ENCODE results near the gene EEFSEC. TPM values are rescaled to one million over a fixed set of nuclear protein-coding genes. Genes with fewer than 3 reads are reported as not detected.

Gene EEFSEC
- total and polyA plus RNA-seq, 4 donors, result 9.8 to 20.1 (median 11.6) TPM

DNA sequence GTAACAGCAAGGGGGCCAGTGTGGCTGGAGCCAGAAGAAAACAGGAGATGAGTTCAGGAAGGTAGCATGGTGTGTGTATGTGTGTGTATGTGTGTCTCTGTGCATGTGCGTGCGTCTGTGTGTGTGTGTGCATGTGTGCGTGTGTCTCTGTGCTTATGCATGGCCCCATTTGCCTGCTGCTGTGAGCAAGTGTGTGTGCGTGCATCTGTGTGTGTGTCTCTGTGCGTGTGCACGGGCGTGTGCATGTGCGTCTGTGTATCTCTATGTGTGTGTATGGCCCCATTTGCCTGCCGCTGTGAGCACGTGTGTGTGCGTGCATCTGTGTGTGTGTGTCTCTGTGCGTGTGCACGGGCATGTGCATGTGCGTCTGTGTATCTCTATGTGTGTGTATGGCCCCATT is 7.1 kb upstream of the EEFSEC start:
- no peak overlapping the region for H3K9ac ChIP-seq (ENCODE audit: insufficient read depth in 1 of 2, low read length in 2 of 2)
- no peaks in the 10 kb centered on the region for H3K27me3 ChIP-seq (ENCODE audit: control insufficient read depth in 3 of 3, insufficient read depth in 3 of 3, low read length in 2 of 3)
- H3K4me3 ChIP-seq, result no peak overlapping the region
- H3K27ac ChIP-seq (ENCODE audit: low read depth in 1 of 2, low read length in 1 of 2), result no peak overlapping the region
- DNase-seq (no peak), ATAC-seq (ENCODE audit: insufficient read depth, low FRiP score) (no peak)
- no peaks in the 10 kb centered on the region for H3K4me1 ChIP-seq (ENCODE audit: control insufficient read depth in 5 of 5, insufficient read depth in 5 of 5, low read length in 5 of 5)
- no peaks in the 10 kb centered on the region for H3K36me3 ChIP-seq (ENCODE audit: control insufficient read depth in 4 of 4, insufficient read depth in 4 of 4, low read length in 4 of 4)
- 96 to 98% methylated on average over 14 of the region's 14 CpGs for WGBS, 2 donors
- peaks cover 0 to 3% (median 0%) of the 10 kb centered on the region in 4 donors for H3K9me3 ChIP-seq (ENCODE audit: control insufficient read depth in 4 of 4, insufficient read depth in 3 of 4, low read length in 3 of 4)
- TF ChIP-seq, protein P1, sequence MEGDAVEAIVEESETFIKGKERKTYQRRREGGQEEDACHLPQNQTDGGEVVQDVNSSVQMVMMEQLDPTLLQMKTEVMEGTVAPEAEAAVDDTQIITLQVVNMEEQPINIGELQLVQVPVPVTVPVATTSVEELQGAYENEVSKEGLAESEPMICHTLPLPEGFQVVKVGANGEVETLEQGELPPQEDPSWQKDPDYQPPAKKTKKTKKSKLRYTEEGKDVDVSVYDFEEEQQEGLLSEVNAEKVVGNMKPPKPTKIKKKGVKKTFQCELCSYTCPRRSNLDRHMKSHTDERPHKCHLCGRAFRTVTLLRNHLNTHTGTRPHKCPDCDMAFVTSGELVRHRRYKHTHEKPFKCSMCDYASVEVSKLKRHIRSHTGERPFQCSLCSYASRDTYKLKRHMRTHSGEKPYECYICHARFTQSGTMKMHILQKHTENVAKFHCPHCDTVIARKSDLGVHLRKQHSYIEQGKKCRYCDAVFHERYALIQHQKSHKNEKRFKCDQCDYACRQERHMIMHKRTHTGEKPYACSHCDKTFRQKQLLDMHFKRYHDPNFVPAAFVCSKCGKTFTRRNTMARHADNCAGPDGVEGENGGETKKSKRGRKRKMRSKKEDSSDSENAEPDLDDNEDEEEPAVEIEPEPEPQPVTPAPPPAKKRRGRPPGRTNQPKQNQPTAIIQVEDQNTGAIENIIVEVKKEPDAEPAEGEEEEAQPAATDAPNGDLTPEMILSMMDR (IDR thresholded peaks at IDR 0.05; ENCODE audit: control extremely low read depth, extremely low read depth), result no peak

DNA sequence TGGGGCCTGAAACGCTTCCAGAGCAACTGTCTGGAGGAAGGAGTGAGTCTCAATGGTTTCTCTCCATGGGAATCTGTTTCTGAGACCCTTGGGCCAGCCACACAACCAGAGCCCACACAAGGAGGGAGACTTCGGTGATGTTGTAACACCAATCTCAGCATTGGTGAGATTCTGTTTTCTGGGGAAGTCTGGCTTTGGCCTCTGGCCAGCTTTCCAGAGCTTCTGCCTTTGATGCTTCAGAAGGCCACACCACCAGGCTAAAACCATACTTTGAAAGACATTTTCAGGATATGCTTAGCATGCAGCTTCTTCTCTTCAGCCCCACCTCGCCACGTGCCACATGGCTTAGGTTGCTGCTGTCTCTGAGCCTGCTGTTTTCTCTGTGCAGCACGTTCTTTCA is 3.6 kb upstream of the EEFSEC start:
- ATAC-seq (ENCODE audit: insufficient read depth, low FRiP score), result no peak
- no peaks in the 10 kb centered on the region for H3K27me3 ChIP-seq (ENCODE audit: control insufficient read depth in 3 of 3, insufficient read depth in 3 of 3, low read length in 2 of 3)
- TF ChIP-seq, protein P1 (IDR thresholded peaks at IDR 0.05; ENCODE audit: control extremely low read depth, extremely low read depth), result no peak

DNA sequence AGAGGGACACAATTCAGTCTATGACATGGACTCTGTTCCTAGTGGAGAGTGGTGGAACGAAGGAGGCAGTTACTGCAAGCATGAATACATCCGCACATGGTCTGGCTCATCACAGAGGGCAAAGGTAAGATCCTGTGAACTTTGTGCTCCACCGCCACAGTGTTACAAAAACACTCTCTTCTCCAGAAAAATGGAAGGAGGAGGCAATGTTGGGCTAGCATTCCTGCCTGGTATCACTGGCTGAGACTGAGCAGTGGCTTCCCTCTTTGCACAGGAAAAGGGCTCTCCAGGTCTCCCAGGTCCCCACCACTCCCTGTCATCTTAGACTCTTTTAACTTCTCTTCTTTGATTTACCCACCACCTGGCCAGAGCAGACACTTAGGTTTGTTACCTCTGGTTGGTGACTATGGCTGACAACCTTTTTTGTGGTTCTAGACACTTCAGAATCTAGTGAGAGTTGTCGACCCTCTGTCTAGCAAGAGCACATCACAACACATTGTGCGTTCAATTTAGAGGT is 1.5 kb upstream of the EEFSEC start:
- WGBS, 2 donors, result 87 to 94% methylated on average over 5 of the region's 5 CpGs
- DNase-seq (no peak), ATAC-seq (ENCODE audit: insufficient read depth, low FRiP score) (no peak)
- H3K4me3 ChIP-seq, result no peak overlapping the region
- peaks cover 0 to 8% (median 3%) of the 10 kb centered on the region in 5 donors for H3K4me1 ChIP-seq (ENCODE audit: control insufficient read depth in 5 of 5, insufficient read depth in 5 of 5, low read length in 5 of 5)
- H3K27me3 ChIP-seq (ENCODE audit: control insufficient read depth in 3 of 3, insufficient read depth in 3 of 3, low read length in 2 of 3), result no peaks in the 10 kb centered on the region
- H3K36me3 ChIP-seq (ENCODE audit: control insufficient read depth in 4 of 4, insufficient read depth in 4 of 4, low read length in 4 of 4), result peaks cover 0 to 11% (median 4%) of the 10 kb centered on the region in 4 donors
- H3K9me3 ChIP-seq (ENCODE audit: control insufficient read depth in 4 of 4, insufficient read depth in 3 of 4, low read length in 3 of 4), result peaks cover 0 to 3% (median 0%) of the 10 kb centered on the region in 4 donors
- no peak overlapping the region for H3K9ac ChIP-seq (ENCODE audit: insufficient read depth in 1 of 2, low read length in 2 of 2)
- no peak overlapping the region for H3K27ac ChIP-seq (ENCODE audit: low read depth in 1 of 2, low read length in 1 of 2)
- TF ChIP-seq, protein P1 (IDR thresholded peaks at IDR 0.05; ENCODE audit: control extremely low read depth, extremely low read depth), result no peak

More for the DNA sequence above, 3.6 kb upstream of the EEFSEC start:
- no peaks in the 10 kb centered on the region for H3K36me3 ChIP-seq (ENCODE audit: control insufficient read depth in 4 of 4, insufficient read depth in 4 of 4, low read length in 4 of 4)
- H3K4me1 ChIP-seq (ENCODE audit: control insufficient read depth in 5 of 5, insufficient read depth in 5 of 5, low read length in 5 of 5), result peaks cover 0 to 3% (median 0%) of the 10 kb centered on the region in 5 donors
- H3K4me3 ChIP-seq, result no peak overlapping the region
- no peak for DNase-seq
- H3K9me3 ChIP-seq (ENCODE audit: control insufficient read depth in 4 of 4, insufficient read depth in 3 of 4, low read length in 3 of 4), result peaks cover 0 to 3% (median 0%) of the 10 kb centered on the region in 4 donors
- no peak overlapping the region for H3K9ac ChIP-seq (ENCODE audit: insufficient read depth in 1 of 2, low read length in 2 of 2)
- WGBS, 2 donors, result 65 to 69% methylated on average over 5 of the region's 5 CpGs
- no peak overlapping the region for H3K27ac ChIP-seq (ENCODE audit: low read depth in 1 of 2, low read length in 1 of 2)

Measured in lung (tissue), 12 donors.